Measurements from ENCODE around the gene MLLT6. TPM values are rescaled to one million over a fixed set of nuclear protein-coding genes. Genes with fewer than 3 reads are reported as not detected.

MLLT6 gene
- total and polyA plus RNA-seq, 11 donors = 35.2 to 91.3 (median 68.3) TPM

- ATAC-seq (no peak), DNase-seq (peak in 3 of 5 donors; percentile 29 to 62 (median 52))
- no peak overlapping the region for H3K4me3 ChIP-seq
- intact Hi-C loops (cut with DNase I) = loop anchor here in 1 of 10 donors (5.0 kb wide), 1 partner anchor 52 kb away; the partner anchor contains the start of gene SRCIN1
- H3K27ac ChIP-seq = no peak overlapping the region
- H3K9me3 ChIP-seq = no peaks in the 10 kb centered on the region
- TF ChIP-seq CTCF (IDR thresholded peaks at IDR 0.05) (no peak), POLR2A (IDR thresholded peaks at IDR 0.05) (no peak)
- no peaks in the 10 kb centered on the region for H3K36me3 ChIP-seq
- peaks cover 0 to 24% (median 10%) of the 10 kb centered on the region in 9 donors for H3K27me3 ChIP-seq
- H3K4me1 ChIP-seq = peaks cover 0 to 8% (median 5%) of the 10 kb centered on the region in 12 donors
- 30 to 55% (median 51%) methylated on average over 9 to 13 of the region's 13 CpGs for WGBS, 4 donors
Measured at GRCh38 chr17:38658741-38659345, 46.2 kb upstream of the MLLT6 start.

GRCh38 chr17:38659415-38659814, 45.7 kb upstream of the MLLT6 start:
- no peak overlapping the region for H3K27ac ChIP-seq
- H3K4me1 ChIP-seq = peaks cover 0 to 6% (median 3%) of the 10 kb centered on the region in 12 donors
- H3K9me3 ChIP-seq = no peaks in the 10 kb centered on the region
- TF ChIP-seq CTCF (IDR thresholded peaks at IDR 0.05) (no peak), POLR2A (IDR thresholded peaks at IDR 0.05) (no peak)
- H3K36me3 ChIP-seq = no peaks in the 10 kb centered on the region
- DNase-seq = no peak
- intact Hi-C loops (cut with DNase I) = loop anchor here in 1 of 10 donors (5.0 kb wide), 1 partner anchor 52 kb away; the partner anchor contains the start of gene SRCIN1
- ATAC-seq = no peak
- H3K4me3 ChIP-seq = no peak overlapping the region
- 74 to 92% (median 87%) methylated on average over 7 of the region's 7 CpGs for WGBS, 4 donors
- H3K27me3 ChIP-seq = peaks cover 0 to 18% (median 6%) of the 10 kb centered on the region in 9 donors

GRCh38 chr17:38660097-38661025, 44.7 kb upstream of the MLLT6 start:
- H3K4me1 ChIP-seq = peaks cover 0 to 6% (median 0%) of the 10 kb centered on the region in 12 donors
- 64 to 71% (median 69%) methylated on average over 16 of the region's 16 CpGs for WGBS, 4 donors
- no peak for DNase-seq
- H3K4me3 ChIP-seq = no peak overlapping the region
- peak in 2 of 4 donors; percentile 28 to 43 for ATAC-seq
- no peak overlapping the region for H3K27ac ChIP-seq
- peaks cover 0 to 13% (median 4%) of the 10 kb centered on the region in 9 donors for H3K27me3 ChIP-seq
- no peaks in the 10 kb centered on the region for H3K9me3 ChIP-seq
- intact Hi-C loops (cut with DNase I) = loop anchor here in 7 of 10 donors (5.0 to 10.0 kb wide), 7 partner anchors 53 to 316 kb away; partner anchors contain the start of genes ARHGAP23 (in 3 of the 7), GPR179 (in 1 of the 7) and SRCIN1 (in 1 of the 7)
- no peaks in the 10 kb centered on the region for H3K36me3 ChIP-seq
- TF ChIP-seq POLR2A (IDR thresholded peaks at IDR 0.05) (no peak), CTCF (IDR thresholded peaks at IDR 0.05) (no peak)

All from heart left ventricle (tissue), 16 donors.